22Rv1 (cell line): ENCODE results near the gene CDIPT.

Source experiments
- CTCF ChIP-seq: fragments of 450-650 bp; IDR thresholded peaks from 2 replicates; pipeline ENCODE4 v1.5.1; 2017; ENCODE audit warnings: mild to moderate bottlenecking
- ZFX ChIP-seq: fragments of 450-650 bp; IDR thresholded peaks from 2 replicates; pipeline ENCODE4 v1.6.1; 2017; ENCODE audit warnings: antibody characterized with exemption, borderline replicate concordance

GRCh38 chr16:29898135-29898803 lies 35.2 kb upstream of the CDIPT start:
- TF ChIP-seq ZFX: no peak
- TF ChIP-seq CTCF: no peak
